Neural progenitor cell (in vitro differentiated cells): ENCODE results near the gene MATCAP1. TPM values are rescaled to one million over a fixed set of nuclear protein-coding genes. Genes with fewer than 3 reads are reported as not detected.

Experiments
- DNase-seq: peaks from one replicate; pipeline ENCODE4 v3.0.0-alpha.2; 2016; ENCODE audit warnings: low spot score
- H2AFZ ChIP-seq: fragments of 200-600 bp; sonication (generic); replicated peaks from 2 replicates; pipeline ENCODE4 v1.6.1; 2016; ENCODE audit warnings: antibody characterized with exemption
- H3F3A ChIP-seq: fragments of 200-600 bp; sonication (generic); 2 replicates; pipeline ENCODE4 v1.6.1; 2016; ENCODE audit warnings: antibody characterized with exemption, low read depth
- H3K27ac ChIP-seq: fragments of 200-600 bp; sonication (generic); 2 replicates; pipeline ENCODE4 v1.5.1; 2016; ENCODE audit warnings: mild to moderate bottlenecking
- H3K27me3 ChIP-seq: fragments of 200-600 bp; sonication (generic); 2 replicates; pipeline ENCODE4 v1.6.1; 2016; ENCODE audit warnings: mild to moderate bottlenecking, moderate library complexity
- H3K36me3 ChIP-seq: fragments of 200-600 bp; sonication (generic); 2 replicates; pipeline ENCODE4 v1.5.1; 2016
- H3K4me1 ChIP-seq: fragments of 200-600 bp; sonication (generic); 2 replicates; pipeline ENCODE4 v1.6.1; 2016; ENCODE audit warnings: mixed run types
- H3K4me2 ChIP-seq: fragments of 200-600 bp; sonication (generic); 2 replicates; pipeline ENCODE4 v1.6.1; 2016
- H3K4me3 ChIP-seq: fragments of 200-600 bp; sonication (generic); 2 replicates; pipeline ENCODE4 v1.5.1; 2016
- H3K79me2 ChIP-seq: fragments of 200-600 bp; sonication (generic); 2 replicates; pipeline ENCODE4 v1.6.1; 2016; ENCODE audit warnings: low read depth
- H3K9ac ChIP-seq: fragments of 200-600 bp; sonication (generic); 2 replicates; pipeline ENCODE4 v1.6.1; 2016
- H3K9me3 ChIP-seq: fragments of 200-600 bp; sonication (generic); 2 replicates; pipeline ENCODE4 v1.5.1; 2016; ENCODE audit warnings: low read depth
- H4K20me1 ChIP-seq: fragments of 200-600 bp; sonication (generic); 2 replicates; pipeline ENCODE4 v1.6.1; 2016; ENCODE audit warnings: low read depth
- H3K27ac Mint-ChIP-seq: 3 replicates; pipeline ENCODE4 v1.8.0; 2021; ENCODE audit warnings: mixed read lengths
- H3K27me3 Mint-ChIP-seq: 2 replicates; pipeline ENCODE4 v1.8.0; 2022; ENCODE audit warnings: low read depth, mild to moderate bottlenecking, inconsistent platforms, moderate library complexity, mixed read lengths; ENCODE audit not compliant: insufficient read depth
- H3K36me3 Mint-ChIP-seq: 3 replicates; pipeline ENCODE4 v1.8.0; 2021; ENCODE audit warnings: mixed read lengths
- H3K4me1 Mint-ChIP-seq: 3 replicates; pipeline ENCODE4 v1.8.0; 2021; ENCODE audit warnings: mixed read lengths
- H3K4me3 Mint-ChIP-seq: 3 replicates; pipeline ENCODE4 v1.8.0; 2021; ENCODE audit warnings: mild to moderate bottlenecking, moderate library complexity, mixed read lengths
- H3K9me3 Mint-ChIP-seq: 3 replicates; pipeline ENCODE4 v1.8.0; 2020; ENCODE audit warnings: mixed read lengths
- CTCF ChIP-seq: fragments of 200-600 bp; sonication (generic); IDR thresholded peaks from 2 replicates; pipeline ENCODE4 v1.5.1; 2017; ENCODE audit warnings: antibody characterized with exemption, mild to moderate bottlenecking
- EZH2 ChIP-seq: fragments of 200-600 bp; sonication (generic); IDR thresholded peaks from 2 replicates; pipeline ENCODE4 v1.6.1; 2017; ENCODE audit warnings: antibody characterized with exemption, mild to moderate bottlenecking, moderate library complexity
- EZH2phosphoT487 ChIP-seq: fragments of 200-600 bp; sonication (generic); IDR thresholded peaks from 2 replicates; pipeline ENCODE4 v1.6.1; 2017; ENCODE audit warnings: antibody characterized with exemption
- total RNA-seq: library from RNA; depleted of rRNA; stranded (reverse); fragments of >200 nt; gene quantifications from 2 replicates; pipeline ENCODE4 v1.2.3, GENCODE V29; 2015; ENCODE audit warnings: low replicate concordance

The MATCAP1 gene
- total RNA-seq, 1 donor from 2014 or later = 15.7 TPM

- peaks cover 19% of the 10 kb centered on the region for H3F3A ChIP-seq
- TF ChIP-seq EZH2 (no peak), EZH2phosphoT487 (no peak), CTCF (no peak)
- Mint-ChIP-seq H3K27me3 (peaks cover 14% of the 10 kb centered on the region), H3K4me3 (no peak overlapping the region), H3K4me1 (no peaks in the 10 kb centered on the region), H3K9me3 (peaks cover 2% of the 10 kb centered on the region), H3K36me3 (peaks cover 25% of the 10 kb centered on the region), H3K27ac (no peak overlapping the region)
- no peak overlapping the region for H2AFZ ChIP-seq
- H3K4me1 ChIP-seq = no peaks in the 10 kb centered on the region
- H3K36me3 ChIP-seq = no peaks in the 10 kb centered on the region
- H3K27ac ChIP-seq = no peak overlapping the region
- H4K20me1 ChIP-seq = peaks cover 5% of the 10 kb centered on the region
- no peak for DNase-seq
- H3K4me2 ChIP-seq = no peak overlapping the region
- no peak overlapping the region for H3K4me3 ChIP-seq
- no peak overlapping the region for H3K9ac ChIP-seq
- peaks cover 17% of the 10 kb centered on the region for H3K27me3 ChIP-seq
- no peaks in the 10 kb centered on the region for H3K79me2 ChIP-seq
- no peaks in the 10 kb centered on the region for H3K9me3 ChIP-seq
Measured at GRCh38 chr16:67145746-67146145, 38.0 kb downstream of the MATCAP1 start.

GRCh38 chr16:67144943-67145342, 38.8 kb downstream of the MATCAP1 start:
- Mint-ChIP-seq H3K36me3 (peaks cover 33% of the 10 kb centered on the region), H3K4me1 (no peaks in the 10 kb centered on the region), H3K4me3 (no peak overlapping the region), H3K27me3 (peaks cover 14% of the 10 kb centered on the region), H3K9me3 (peaks cover 2% of the 10 kb centered on the region), H3K27ac (no peak overlapping the region)
- DNase-seq = no peak
- Histone ChIP-seq H3K9me3 (no peaks in the 10 kb centered on the region), H3K27ac (no peak overlapping the region), H3K4me1 (no peaks in the 10 kb centered on the region), H3K4me3 (no peak overlapping the region), H3K36me3 (no peaks in the 10 kb centered on the region), H4K20me1 (peaks cover 5% of the 10 kb centered on the region), H3F3A (peaks cover 14% of the 10 kb centered on the region), H2AFZ (no peak overlapping the region), H3K79me2 (no peaks in the 10 kb centered on the region), H3K9ac (no peak overlapping the region), H3K4me2 (no peak overlapping the region), H3K27me3 (peaks cover 9% of the 10 kb centered on the region)
- no peak for TF ChIP-seq EZH2phosphoT487
- no peak for TF ChIP-seq EZH2
- TF ChIP-seq CTCF = no peak

- no peak overlapping the region for H3K9ac ChIP-seq
- no peaks in the 10 kb centered on the region for H3K9me3 ChIP-seq
- TF ChIP-seq EZH2phosphoT487 = no peak
- TF ChIP-seq CTCF = no peak
- no peak for TF ChIP-seq EZH2
- H3F3A ChIP-seq = no peaks in the 10 kb centered on the region
- H3K27me3 Mint-ChIP-seq = peaks cover 2% of the 10 kb centered on the region
- no peaks in the 10 kb centered on the region for H4K20me1 ChIP-seq
- no peaks in the 10 kb centered on the region for H3K4me1 Mint-ChIP-seq
- no peak for DNase-seq
- no peak overlapping the region for H3K4me3 ChIP-seq
- H3K4me3 Mint-ChIP-seq = no peak overlapping the region
- H3K27ac ChIP-seq = no peak overlapping the region
- no peak overlapping the region for H2AFZ ChIP-seq
- no peaks in the 10 kb centered on the region for H3K79me2 ChIP-seq
- H3K27ac Mint-ChIP-seq = no peak overlapping the region
- H3K4me2 ChIP-seq = no peak overlapping the region
- peaks cover 31% of the 10 kb centered on the region for H3K36me3 Mint-ChIP-seq
- H3K36me3 ChIP-seq = no peaks in the 10 kb centered on the region
- H3K4me1 ChIP-seq = no peaks in the 10 kb centered on the region
- H3K27me3 ChIP-seq = no peaks in the 10 kb centered on the region
- H3K9me3 Mint-ChIP-seq = no peaks in the 10 kb centered on the region
Measured at GRCh38 chr16:67142342-67142741, 41.4 kb downstream of the MATCAP1 start.
